ENCODE results near the gene PANX1. TPM values are rescaled to one million over a fixed set of nuclear protein-coding genes. Genes with fewer than 3 reads are reported as not detected.

PANX1 gene
- total RNA-seq, 4 donors from 2014 or later = 29.9 to 43.2 (median 35.9) TPM

DNA sequence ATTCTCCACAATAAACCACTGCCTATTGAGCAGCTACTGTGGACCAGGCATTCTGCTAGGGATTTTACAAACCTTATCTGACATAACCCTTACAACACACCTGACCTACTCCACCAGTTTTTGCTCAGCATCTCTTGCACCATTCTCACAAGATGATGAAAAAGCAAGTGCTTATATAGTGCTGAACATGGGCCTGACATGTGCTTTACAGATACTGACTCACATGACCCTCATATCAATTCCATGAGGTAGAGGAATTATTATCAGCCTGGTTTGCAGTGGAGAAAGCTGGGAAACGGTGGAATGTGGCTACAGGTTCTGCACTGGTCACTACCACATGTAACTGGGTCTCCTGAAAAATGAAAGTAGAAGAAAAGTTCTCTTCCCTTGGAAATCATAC lies 37.5 kb upstream of the PANX1 start:
- 73% methylated on average over 1 of the region's 1 CpG; no CpG with 5 or more reads in 1 of the 2 donors for WGBS, 2 donors (ENCODE audit: low coverage in 1 of 2)
- no peak for ATAC-seq
- H3K27ac ChIP-seq = no peak overlapping the region
- H3K27me3 ChIP-seq = no peaks in the 10 kb centered on the region
- no peaks in the 10 kb centered on the region for H3K4me1 ChIP-seq
- no peaks in the 10 kb centered on the region for H3K9me3 ChIP-seq
- no peak overlapping the region for H3K4me3 ChIP-seq
- no peaks in the 10 kb centered on the region for H3K36me3 ChIP-seq
- TF ChIP-seq EP300 (IDR thresholded peaks at IDR 0.05) (no peak), POLR2AphosphoS5 (IDR thresholded peaks at IDR 0.05) (no peak), POLR2A (IDR thresholded peaks at IDR 0.05) (no peak)
- TF ChIP-seq, protein P1, sequence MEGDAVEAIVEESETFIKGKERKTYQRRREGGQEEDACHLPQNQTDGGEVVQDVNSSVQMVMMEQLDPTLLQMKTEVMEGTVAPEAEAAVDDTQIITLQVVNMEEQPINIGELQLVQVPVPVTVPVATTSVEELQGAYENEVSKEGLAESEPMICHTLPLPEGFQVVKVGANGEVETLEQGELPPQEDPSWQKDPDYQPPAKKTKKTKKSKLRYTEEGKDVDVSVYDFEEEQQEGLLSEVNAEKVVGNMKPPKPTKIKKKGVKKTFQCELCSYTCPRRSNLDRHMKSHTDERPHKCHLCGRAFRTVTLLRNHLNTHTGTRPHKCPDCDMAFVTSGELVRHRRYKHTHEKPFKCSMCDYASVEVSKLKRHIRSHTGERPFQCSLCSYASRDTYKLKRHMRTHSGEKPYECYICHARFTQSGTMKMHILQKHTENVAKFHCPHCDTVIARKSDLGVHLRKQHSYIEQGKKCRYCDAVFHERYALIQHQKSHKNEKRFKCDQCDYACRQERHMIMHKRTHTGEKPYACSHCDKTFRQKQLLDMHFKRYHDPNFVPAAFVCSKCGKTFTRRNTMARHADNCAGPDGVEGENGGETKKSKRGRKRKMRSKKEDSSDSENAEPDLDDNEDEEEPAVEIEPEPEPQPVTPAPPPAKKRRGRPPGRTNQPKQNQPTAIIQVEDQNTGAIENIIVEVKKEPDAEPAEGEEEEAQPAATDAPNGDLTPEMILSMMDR (IDR thresholded peaks at IDR 0.05) = no peak

DNA sequence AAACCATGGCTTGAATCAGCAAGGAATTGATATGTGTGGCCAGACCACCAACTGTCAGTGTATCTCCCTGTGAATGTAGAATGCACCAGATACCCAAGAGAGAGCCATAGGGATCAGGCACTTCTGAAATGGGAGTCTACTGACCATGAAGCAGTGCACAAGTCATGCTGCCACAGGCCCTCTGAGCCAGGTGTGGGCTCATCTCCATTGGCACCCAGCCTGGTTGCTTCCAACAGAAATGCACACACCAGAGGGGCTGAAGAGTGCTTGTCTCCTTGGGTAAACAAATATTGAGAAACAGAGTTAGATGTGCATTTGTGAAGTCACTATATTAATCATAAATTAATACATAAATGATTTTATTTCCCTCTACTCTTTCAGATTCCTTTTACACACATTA lies 28.4 kb upstream of the PANX1 start:
- no peak for TF ChIP-seq POLR2AphosphoS5 (IDR thresholded peaks at IDR 0.05)
- TF ChIP-seq POLR2A (IDR thresholded peaks at IDR 0.05) = no peak
- TF ChIP-seq EP300 (IDR thresholded peaks at IDR 0.05) = no peak
- TF ChIP-seq, protein P1 (IDR thresholded peaks at IDR 0.05) = no peak
- Histone ChIP-seq H3K27me3 (no peaks in the 10 kb centered on the region), H3K27ac (no peak overlapping the region), H3K4me3 (no peak overlapping the region), H3K4me1 (no peaks in the 10 kb centered on the region), H3K36me3 (no peaks in the 10 kb centered on the region), H3K9me3 (peaks cover 0 to 9% (median 0%) of the 10 kb centered on the region in 3 donors)
- ATAC-seq = no peak

DNA sequence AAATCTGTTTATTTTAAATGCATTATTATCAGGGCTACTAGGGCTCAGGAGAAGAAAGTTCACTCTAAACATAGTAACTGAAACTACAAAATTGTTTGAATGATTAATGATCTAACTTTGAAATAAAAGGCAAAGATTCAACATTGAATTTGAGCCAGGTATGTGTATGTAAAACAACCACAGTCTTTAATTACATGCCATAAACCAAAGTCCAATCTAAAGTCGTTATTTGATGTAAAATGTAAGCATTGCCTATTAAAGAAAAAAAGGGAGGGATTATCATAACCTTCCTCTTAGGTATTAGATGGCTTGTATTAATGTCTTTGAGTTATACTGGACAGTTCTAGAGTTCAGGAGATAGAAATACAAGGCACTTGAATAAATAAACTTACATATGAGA lies 25.2 kb upstream of the PANX1 start:
- TF ChIP-seq, protein P1 (IDR thresholded peaks at IDR 0.05) = no peak
- TF ChIP-seq POLR2A (IDR thresholded peaks at IDR 0.05) (no peak), EP300 (IDR thresholded peaks at IDR 0.05) (no peak)
- Histone ChIP-seq H3K4me1 (no peaks in the 10 kb centered on the region), H3K4me3 (no peak overlapping the region), H3K27ac (no peak overlapping the region), H3K9me3 (peaks cover 0 to 9% (median 0%) of the 10 kb centered on the region in 3 donors), H3K36me3 (no peaks in the 10 kb centered on the region), H3K27me3 (no peaks in the 10 kb centered on the region)
- ATAC-seq = no peak
- WGBS, 2 donors (ENCODE audit: low coverage in 1 of 2) = 0 to 17% methylated on average over 1 of the region's 1 CpG

DNA sequence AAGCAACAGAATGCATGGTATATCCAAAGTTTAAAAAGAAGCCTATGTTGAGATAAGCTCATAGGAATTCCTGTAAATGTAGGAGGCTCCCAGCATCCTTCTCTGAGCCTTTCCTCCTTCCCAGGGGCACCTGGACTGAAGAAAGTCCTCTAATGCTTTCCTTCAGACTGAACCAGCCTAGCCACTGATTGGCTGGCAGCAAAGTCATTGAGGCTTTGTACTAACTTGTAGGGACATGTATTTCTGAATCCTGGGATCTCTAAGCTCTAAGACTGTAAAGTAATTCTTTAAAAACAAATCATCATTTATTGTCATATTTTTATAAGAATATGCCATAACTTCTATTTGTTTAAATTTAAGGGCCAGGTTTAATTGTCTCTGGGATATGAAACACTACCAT lies 23.9 kb upstream of the PANX1 start:
- ATAC-seq = no peak
- TF ChIP-seq, protein P1 (IDR thresholded peaks at IDR 0.05) = no peak
- TF ChIP-seq EP300 (IDR thresholded peaks at IDR 0.05) (no peak), POLR2A (IDR thresholded peaks at IDR 0.05) (no peak), POLR2AphosphoS5 (IDR thresholded peaks at IDR 0.05) (no peak)
- Histone ChIP-seq H3K4me1 (no peaks in the 10 kb centered on the region), H3K27ac (no peak overlapping the region), H3K9me3 (peaks cover 0 to 5% (median 0%) of the 10 kb centered on the region in 3 donors), H3K27me3 (no peaks in the 10 kb centered on the region), H3K4me3 (no peak overlapping the region), H3K36me3 (no peaks in the 10 kb centered on the region)

DNA sequence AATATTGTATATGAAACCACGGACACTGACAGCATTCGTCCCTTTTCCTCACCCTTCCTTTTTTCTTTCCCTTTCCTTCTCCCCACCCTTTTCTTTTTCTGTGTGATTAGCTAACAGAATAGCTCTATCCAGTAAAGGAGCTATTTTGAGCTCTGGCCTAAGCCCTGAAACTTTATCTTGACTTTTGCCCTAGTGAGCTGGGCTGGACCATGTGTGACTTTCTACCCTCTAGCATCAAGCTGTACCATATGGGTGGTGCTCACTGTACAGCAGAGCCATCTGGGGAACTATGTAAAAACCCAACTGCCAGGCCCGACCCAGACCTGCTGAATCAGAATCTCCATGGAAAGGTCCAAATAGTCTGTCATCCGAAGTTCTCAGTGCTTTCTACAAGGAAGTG lies 21.9 kb upstream of the PANX1 start:
- Histone ChIP-seq H3K27me3 (no peaks in the 10 kb centered on the region), H3K4me3 (no peak overlapping the region), H3K9me3 (peaks cover 0 to 4% (median 0%) of the 10 kb centered on the region in 3 donors), H3K27ac (no peak overlapping the region), H3K4me1 (peaks cover 0 to 5% (median 0%) of the 10 kb centered on the region in 3 donors), H3K36me3 (no peaks in the 10 kb centered on the region)
- TF ChIP-seq EP300 (IDR thresholded peaks at IDR 0.05) (no peak), POLR2A (IDR thresholded peaks at IDR 0.05) (no peak), POLR2AphosphoS5 (IDR thresholded peaks at IDR 0.05) (no peak)
- TF ChIP-seq, protein P1 (IDR thresholded peaks at IDR 0.05) = no peak
- WGBS, 2 donors (ENCODE audit: low coverage in 1 of 2) = 78 to 89% methylated on average over 2 to 4 of the region's 4 CpGs
- ATAC-seq = no peak
